ENCODE results near the gene ZNF750.

ZNF750 gene

GRCh38 chr17:82832881-82833475 is 6.8 kb downstream of the ZNF750 start:
- no peak for DNase-seq

- no peak for DNase-seq
Measured at GRCh38 chr17:82832411-82832810, 7.4 kb downstream of the ZNF750 start.

GRCh38 chr17:82831818-82832200 is 8.0 kb downstream of the ZNF750 start:
- no peak for DNase-seq

- DNase-seq = no peak
Measured at GRCh38 chr17:82831041-82831817, 8.6 kb downstream of the ZNF750 start.

- no peak for DNase-seq
Measured at GRCh38 chr17:82830249-82830661, 9.6 kb downstream of the ZNF750 start.

GRCh38 chr17:82828875-82829487 is 10.8 kb downstream of the ZNF750 start:
- DNase-seq = no peak

GRCh38 chr17:82826956-82827355 is 12.9 kb downstream of the ZNF750 start:
- no peak for DNase-seq

- DNase-seq = no peak
Measured at GRCh38 chr17:82826211-82826610, 13.6 kb downstream of the ZNF750 start.

- DNase-seq = no peak
Measured at GRCh38 chr17:82825540-82826124, 14.2 kb downstream of the ZNF750 start.

GRCh38 chr17:82823004-82823403 is 16.8 kb downstream of the ZNF750 start:
- DNase-seq = no peak

GRCh38 chr17:82822281-82822680 is 17.5 kb downstream of the ZNF750 start:
- no peak for DNase-seq

GRCh38 chr17:82821554-82821953 is 18.3 kb downstream of the ZNF750 start:
- no peak for DNase-seq

- DNase-seq = no peak
Measured at GRCh38 chr17:82820278-82821251, 19.3 kb downstream of the ZNF750 start.

- no peak for DNase-seq
Measured at GRCh38 chr17:82817947-82818346, 21.9 kb downstream of the ZNF750 start.

GRCh38 chr17:82816358-82816757 is 23.5 kb downstream of the ZNF750 start:
- DNase-seq = no peak

- DNase-seq = no peak
Measured at GRCh38 chr17:82815790-82816305, 24.0 kb downstream of the ZNF750 start.

GRCh38 chr17:82815354-82815753 is 24.5 kb downstream of the ZNF750 start:
- no peak for DNase-seq

- DNase-seq = no peak
Measured at GRCh38 chr17:82814834-82815233, 25.0 kb downstream of the ZNF750 start.

- DNase-seq = no peak
Measured at GRCh38 chr17:82813299-82814051, 26.3 kb downstream of the ZNF750 start.

- DNase-seq = no peak
Measured at GRCh38 chr17:82812601-82813000, 27.2 kb downstream of the ZNF750 start.

GRCh38 chr17:82812058-82812457 is 27.8 kb downstream of the ZNF750 start:
- no peak for DNase-seq

Measured in CD4-positive, alpha-beta T cell treated with Interleukin-1 beta for 1 hour (primary cell).